ENCODE results near the gene MAPKAP1. TPM values are rescaled to one million over a fixed set of nuclear protein-coding genes. Genes with fewer than 3 reads are reported as not detected.
A peak's percentile ranks its signal among the peaks of the same experiment; 100 is the strongest.

The MAPKAP1 gene
- total and polyA plus RNA-seq, 4 donors: 32.2 to 58.4 (median 56.1) TPM

DNA sequence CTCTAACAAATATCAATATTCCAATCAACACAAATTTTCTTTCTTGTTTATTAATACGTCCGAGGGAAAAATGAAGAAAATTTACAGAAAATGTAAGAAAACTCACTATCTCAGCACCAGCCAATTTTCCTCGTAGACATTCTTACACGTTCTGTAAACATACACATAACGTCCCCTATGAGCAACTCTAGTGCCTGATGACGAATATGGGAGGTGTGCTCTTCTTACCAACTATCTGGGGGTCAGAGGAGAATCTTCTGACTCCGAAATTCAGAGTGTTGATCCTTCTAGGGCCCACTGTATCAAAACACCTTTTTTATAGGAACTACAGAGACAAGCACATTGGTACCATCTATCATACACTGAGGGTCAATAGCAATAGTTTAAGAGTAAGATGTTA, 246.7 kb downstream of the MAPKAP1 start:
- Histone ChIP-seq H3K27me3 (ENCODE audit: control insufficient read depth in 1 of 2, insufficient read depth in 2 of 2, low read length in 1 of 2) (no peaks in the 10 kb centered on the region), H3K27ac (ENCODE audit: low read depth in 1 of 2, low read length in 2 of 2) (no peak overlapping the region), H3K4me1 (ENCODE audit: control insufficient read depth in 1 of 2, insufficient read depth in 2 of 2, low read length in 2 of 2) (peaks cover 3 to 4% of the 10 kb centered on the region in 2 donors), H3K4me3 (ENCODE audit: low read length in 2 of 2) (no peak overlapping the region), H3K9me3 (ENCODE audit: control insufficient read depth, low read length) (no peaks in the 10 kb centered on the region), H3K36me3 (ENCODE audit: control insufficient read depth in 1 of 2, insufficient read depth in 2 of 2, low read length in 1 of 2) (no peaks in the 10 kb centered on the region)
- ATAC-seq (ENCODE audit: low FRiP score) (no peak), DNase-seq (no peak)
- intact Hi-C loops (cut with DNase I): no loop called here
- 97% methylated on average over 7 of the region's 7 CpGs for WGBS, 2 donors

DNA sequence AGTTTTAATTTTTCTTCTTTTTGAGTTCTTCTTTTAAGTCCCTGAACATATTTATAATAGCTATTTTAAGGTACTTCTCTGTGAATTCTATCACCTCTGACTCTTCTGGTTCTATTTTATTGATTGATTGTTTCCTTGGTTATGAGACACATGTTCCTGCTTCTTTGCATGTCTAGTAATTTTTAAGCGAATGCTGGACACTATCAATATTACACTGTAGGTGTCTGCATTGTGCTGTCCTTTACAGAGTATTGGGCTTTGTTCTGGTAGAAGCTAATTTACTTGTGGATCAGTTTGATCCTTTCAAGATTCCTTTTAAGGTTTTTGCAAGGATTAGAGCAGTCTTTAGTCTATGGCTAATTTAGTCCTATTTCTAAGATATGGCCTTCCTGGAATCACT, 249.7 kb downstream of the MAPKAP1 start:
- 97% methylated on average over 1 of the region's 1 CpG for WGBS, 2 donors
- Histone ChIP-seq H3K4me3 (ENCODE audit: low read length in 2 of 2) (no peak overlapping the region), H3K9me3 (ENCODE audit: control insufficient read depth, low read length) (no peaks in the 10 kb centered on the region), H3K27ac (ENCODE audit: low read depth in 1 of 2, low read length in 2 of 2) (no peak overlapping the region), H3K36me3 (ENCODE audit: control insufficient read depth in 1 of 2, insufficient read depth in 2 of 2, low read length in 1 of 2) (no peaks in the 10 kb centered on the region), H3K4me1 (ENCODE audit: control insufficient read depth in 1 of 2, insufficient read depth in 2 of 2, low read length in 2 of 2) (peaks cover under 1 to 4% of the 10 kb centered on the region in 2 donors), H3K27me3 (ENCODE audit: control insufficient read depth in 1 of 2, insufficient read depth in 2 of 2, low read length in 1 of 2) (no peaks in the 10 kb centered on the region)
- no peak for ATAC-seq (ENCODE audit: low FRiP score)
- intact Hi-C loops (cut with DNase I): no loop called here
- DNase-seq: no peak

DNA sequence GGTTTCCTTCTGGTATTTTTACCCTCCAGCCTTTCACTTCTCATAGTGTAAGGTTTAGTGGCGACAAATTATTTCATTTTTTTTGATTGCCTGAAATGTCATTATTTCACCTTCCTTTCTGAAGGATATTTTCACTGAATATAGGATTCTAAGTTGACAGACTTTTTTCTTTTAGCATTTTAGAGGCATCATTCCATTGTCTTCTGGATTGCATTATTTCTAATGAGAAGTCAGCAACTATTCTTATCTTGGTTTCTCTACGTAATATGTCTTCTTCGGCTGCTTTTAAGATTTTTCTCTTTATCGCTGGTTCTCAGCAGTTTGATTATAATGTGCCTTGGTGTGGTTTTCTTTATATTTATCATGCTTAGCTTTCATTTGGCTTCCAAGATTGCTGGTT, 251.1 kb downstream of the MAPKAP1 start:
- DNase-seq: no peak
- H3K36me3 ChIP-seq (ENCODE audit: control insufficient read depth in 1 of 2, insufficient read depth in 2 of 2, low read length in 1 of 2): no peaks in the 10 kb centered on the region
- H3K9me3 ChIP-seq (ENCODE audit: control insufficient read depth, low read length): no peaks in the 10 kb centered on the region
- no peaks in the 10 kb centered on the region for H3K27me3 ChIP-seq (ENCODE audit: control insufficient read depth in 1 of 2, insufficient read depth in 2 of 2, low read length in 1 of 2)
- H3K4me3 ChIP-seq (ENCODE audit: low read length in 2 of 2): no peak overlapping the region
- H3K27ac ChIP-seq (ENCODE audit: low read depth in 1 of 2, low read length in 2 of 2): no peak overlapping the region
- ATAC-seq (ENCODE audit: low FRiP score): no peak
- peaks cover 0 to 3% of the 10 kb centered on the region in 2 donors for H3K4me1 ChIP-seq (ENCODE audit: control insufficient read depth in 1 of 2, insufficient read depth in 2 of 2, low read length in 2 of 2)
- intact Hi-C loops (cut with DNase I): no loop called here
- WGBS, 2 donors: 97 to 98% methylated on average over 4 of the region's 4 CpGs

DNA sequence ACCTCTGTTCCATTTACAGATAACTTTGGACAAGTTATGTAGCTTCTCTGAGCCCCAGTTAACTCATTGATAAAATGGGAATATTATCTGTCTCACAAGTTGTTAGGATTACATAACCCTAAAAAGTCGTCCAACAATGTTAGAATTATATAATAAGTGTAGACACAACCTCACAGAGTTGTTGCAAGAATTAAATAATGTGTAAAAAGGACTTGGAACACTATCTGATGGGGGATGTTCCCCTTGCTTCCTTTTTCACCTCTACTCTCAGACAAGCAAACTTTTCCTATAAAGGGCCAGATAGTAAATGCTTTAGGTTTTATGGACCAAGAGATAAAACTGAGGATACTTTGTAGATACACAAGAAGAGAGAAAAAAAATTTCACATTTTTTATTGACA, 251.9 kb downstream of the MAPKAP1 start:
- H3K27ac ChIP-seq (ENCODE audit: low read depth in 1 of 2, low read length in 2 of 2): no peak overlapping the region
- no peaks in the 10 kb centered on the region for H3K9me3 ChIP-seq (ENCODE audit: control insufficient read depth, low read length)
- no peak overlapping the region for H3K4me3 ChIP-seq (ENCODE audit: low read length in 2 of 2)
- DNase-seq (no peak), ATAC-seq (ENCODE audit: low FRiP score) (no peak)
- H3K27me3 ChIP-seq (ENCODE audit: control insufficient read depth in 1 of 2, insufficient read depth in 2 of 2, low read length in 1 of 2): no peaks in the 10 kb centered on the region
- no peaks in the 10 kb centered on the region for H3K4me1 ChIP-seq (ENCODE audit: control insufficient read depth in 1 of 2, insufficient read depth in 2 of 2, low read length in 2 of 2)
- no peaks in the 10 kb centered on the region for H3K36me3 ChIP-seq (ENCODE audit: control insufficient read depth in 1 of 2, insufficient read depth in 2 of 2, low read length in 1 of 2)
- intact Hi-C loops (cut with DNase I): no loop called here
- WGBS, 2 donors: 27 to 42% methylated on average over 1 of the region's 1 CpG

DNA sequence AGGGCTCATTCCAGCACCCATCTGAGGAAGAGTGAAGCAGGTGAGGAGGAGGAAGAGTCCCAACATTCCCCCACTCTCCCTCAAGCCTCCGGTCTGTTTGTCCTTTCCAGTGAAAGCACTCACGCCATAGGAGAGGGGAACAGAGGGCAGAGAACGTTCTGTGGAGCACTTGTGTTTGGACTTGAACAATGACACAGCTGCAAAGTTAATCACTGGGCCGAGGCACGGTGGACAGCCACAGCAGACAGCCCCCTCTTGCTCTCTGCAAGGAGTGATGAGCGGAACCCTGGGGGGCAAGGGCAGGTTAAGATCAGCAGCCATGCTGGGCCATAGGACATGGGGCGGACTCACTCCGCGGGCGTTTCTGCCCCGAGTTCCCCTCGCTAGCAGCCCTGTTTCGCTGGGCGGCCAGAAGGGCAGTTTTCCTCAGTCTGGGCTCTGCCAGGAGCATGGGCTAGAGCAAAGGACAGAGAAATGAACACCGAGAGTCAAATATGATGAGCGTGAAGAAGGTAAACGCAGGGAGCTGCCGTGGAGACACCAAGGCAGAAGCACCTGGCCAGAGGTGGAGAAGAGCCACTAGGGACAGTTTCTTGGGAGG, 259.7 kb downstream of the MAPKAP1 start:
- H3K27me3 ChIP-seq (ENCODE audit: control insufficient read depth in 1 of 2, insufficient read depth in 2 of 2, low read length in 1 of 2): no peaks in the 10 kb centered on the region
- whole genome bisulfite sequencing, 2 donors: 91 to 92% methylated on average over 18 of the region's 18 CpGs
- H3K36me3 ChIP-seq (ENCODE audit: control insufficient read depth in 1 of 2, insufficient read depth in 2 of 2, low read length in 1 of 2): peaks cover 0 to 6% of the 10 kb centered on the region in 2 donors
- DNase-seq (peak in 1 of 2 donors; percentile 62), ATAC-seq (ENCODE audit: low FRiP score) (no peak)
- no peaks in the 10 kb centered on the region for H3K4me1 ChIP-seq (ENCODE audit: control insufficient read depth in 1 of 2, insufficient read depth in 2 of 2, low read length in 2 of 2)
- intact Hi-C loops (cut with DNase I): no loop called here
- H3K27ac ChIP-seq (ENCODE audit: low read depth in 1 of 2, low read length in 2 of 2): no peak overlapping the region
- no peak overlapping the region for H3K4me3 ChIP-seq (ENCODE audit: low read length in 2 of 2)
- no peaks in the 10 kb centered on the region for H3K9me3 ChIP-seq (ENCODE audit: control insufficient read depth, low read length)

DNA sequence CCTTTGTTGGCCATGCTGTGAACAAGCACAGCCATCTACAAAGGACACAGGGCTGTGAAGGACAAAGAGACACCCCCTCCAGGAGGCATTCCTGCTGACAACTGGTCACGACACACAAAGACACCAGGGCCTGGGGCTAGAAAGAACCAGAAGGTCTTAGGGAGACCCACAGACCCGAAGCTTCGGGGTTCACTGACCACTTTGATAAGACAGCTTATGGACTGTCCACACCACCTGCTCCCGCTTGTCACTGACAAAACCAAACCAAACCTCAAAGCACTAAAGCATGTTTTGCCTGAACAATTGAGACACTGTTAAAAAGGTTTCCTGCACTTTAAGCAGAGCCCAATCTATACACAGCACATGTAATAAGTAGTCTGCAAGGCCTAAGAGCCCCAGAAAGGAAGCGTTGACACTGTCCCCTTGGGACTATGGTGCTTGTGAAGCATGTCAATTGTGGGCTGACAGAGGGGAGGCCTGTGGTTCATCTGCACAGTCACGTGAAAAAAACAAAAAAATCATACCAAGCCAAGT, 260.4 kb downstream of the MAPKAP1 start:
- H3K4me3 ChIP-seq (ENCODE audit: low read length in 2 of 2): no peak overlapping the region
- no peak overlapping the region for H3K27ac ChIP-seq (ENCODE audit: low read depth in 1 of 2, low read length in 2 of 2)
- H3K4me1 ChIP-seq (ENCODE audit: control insufficient read depth in 1 of 2, insufficient read depth in 2 of 2, low read length in 2 of 2): no peaks in the 10 kb centered on the region
- WGBS, 2 donors: 90 to 91% methylated on average over 6 of the region's 6 CpGs
- H3K9me3 ChIP-seq (ENCODE audit: control insufficient read depth, low read length): no peaks in the 10 kb centered on the region
- intact Hi-C loops (cut with DNase I): no loop called here
- H3K36me3 ChIP-seq (ENCODE audit: control insufficient read depth in 1 of 2, insufficient read depth in 2 of 2, low read length in 1 of 2): peaks cover 0 to 6% of the 10 kb centered on the region in 2 donors
- ATAC-seq (ENCODE audit: low FRiP score) (no peak), DNase-seq (peak in 1 of 2 donors; percentile 22)
- no peaks in the 10 kb centered on the region for H3K27me3 ChIP-seq (ENCODE audit: control insufficient read depth in 1 of 2, insufficient read depth in 2 of 2, low read length in 1 of 2)

DNA sequence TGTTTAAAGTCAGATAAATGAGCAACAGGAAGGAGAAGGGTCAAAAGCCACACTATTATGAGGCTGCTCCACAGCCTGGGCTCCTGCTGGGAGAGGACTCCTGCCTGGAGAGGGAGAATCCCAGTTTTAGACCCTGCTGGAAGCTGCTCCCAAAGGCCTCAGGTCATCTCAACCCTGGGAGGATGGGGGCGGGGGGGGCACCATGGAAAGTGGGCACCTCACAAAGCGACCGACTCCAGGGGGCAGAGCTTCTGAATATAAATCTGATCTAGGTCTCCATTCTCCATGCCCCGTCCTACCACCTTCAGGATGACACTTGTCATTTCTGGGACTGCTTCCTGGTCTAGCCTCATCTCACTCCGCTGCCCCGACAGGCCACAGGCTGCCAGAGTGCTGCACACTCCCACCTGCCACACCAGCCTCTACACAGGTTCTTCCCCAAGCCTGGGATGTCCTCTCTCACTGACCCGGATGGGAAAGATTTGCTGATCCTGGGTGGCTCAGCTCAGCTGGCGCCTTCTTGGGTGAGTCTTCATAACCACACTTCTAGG, 262.0 kb downstream of the MAPKAP1 start:
- WGBS, 2 donors: 92% methylated on average over 8 of the region's 8 CpGs
- H3K4me1 ChIP-seq (ENCODE audit: control insufficient read depth in 1 of 2, insufficient read depth in 2 of 2, low read length in 2 of 2): no peaks in the 10 kb centered on the region
- no peaks in the 10 kb centered on the region for H3K9me3 ChIP-seq (ENCODE audit: control insufficient read depth, low read length)
- no peaks in the 10 kb centered on the region for H3K27me3 ChIP-seq (ENCODE audit: control insufficient read depth in 1 of 2, insufficient read depth in 2 of 2, low read length in 1 of 2)
- intact Hi-C loops (cut with DNase I): no loop called here
- peak in 1 of 2 donors; percentile 62 for DNase-seq
- ATAC-seq (ENCODE audit: low FRiP score): no peak
- no peak overlapping the region for H3K27ac ChIP-seq (ENCODE audit: low read depth in 1 of 2, low read length in 2 of 2)
- H3K4me3 ChIP-seq (ENCODE audit: low read length in 2 of 2): no peak overlapping the region
- peaks cover 0 to 6% of the 10 kb centered on the region in 2 donors for H3K36me3 ChIP-seq (ENCODE audit: control insufficient read depth in 1 of 2, insufficient read depth in 2 of 2, low read length in 1 of 2)

DNA sequence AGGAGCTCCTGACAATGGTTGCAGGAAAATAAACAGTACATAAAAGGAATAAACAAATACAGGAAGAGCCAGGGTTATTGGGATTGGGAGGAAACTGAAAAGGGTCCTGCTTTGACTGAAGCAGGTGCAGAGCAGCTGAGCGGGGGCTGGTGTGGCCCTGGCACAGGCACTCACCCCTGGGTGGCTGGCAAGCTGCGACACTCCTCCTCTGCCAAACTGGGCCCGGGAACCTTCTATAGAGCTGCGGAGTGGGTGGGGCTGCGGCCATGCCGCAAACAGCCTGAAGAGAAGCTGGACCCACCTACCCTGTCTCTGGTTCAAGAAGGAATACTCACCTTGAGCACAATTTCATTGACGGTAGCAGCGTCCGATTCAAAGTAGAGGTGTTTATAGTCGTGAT, 262.8 kb downstream of the MAPKAP1 start:
- Histone ChIP-seq H3K36me3 (ENCODE audit: control insufficient read depth in 1 of 2, insufficient read depth in 2 of 2, low read length in 1 of 2) (peaks cover 0 to 6% of the 10 kb centered on the region in 2 donors), H3K9me3 (ENCODE audit: control insufficient read depth, low read length) (no peaks in the 10 kb centered on the region), H3K27me3 (ENCODE audit: control insufficient read depth in 1 of 2, insufficient read depth in 2 of 2, low read length in 1 of 2) (no peaks in the 10 kb centered on the region), H3K4me3 (ENCODE audit: low read length in 2 of 2) (no peak overlapping the region), H3K27ac (ENCODE audit: low read depth in 1 of 2, low read length in 2 of 2) (no peak overlapping the region), H3K4me1 (ENCODE audit: control insufficient read depth in 1 of 2, insufficient read depth in 2 of 2, low read length in 2 of 2) (no peaks in the 10 kb centered on the region)
- WGBS, 2 donors: 86 to 92% methylated on average over 10 of the region's 10 CpGs
- intact Hi-C loops (cut with DNase I): no loop called here
- peak in 1 of 2 donors; percentile 34 for DNase-seq
- no peak for ATAC-seq (ENCODE audit: low FRiP score)

DNA sequence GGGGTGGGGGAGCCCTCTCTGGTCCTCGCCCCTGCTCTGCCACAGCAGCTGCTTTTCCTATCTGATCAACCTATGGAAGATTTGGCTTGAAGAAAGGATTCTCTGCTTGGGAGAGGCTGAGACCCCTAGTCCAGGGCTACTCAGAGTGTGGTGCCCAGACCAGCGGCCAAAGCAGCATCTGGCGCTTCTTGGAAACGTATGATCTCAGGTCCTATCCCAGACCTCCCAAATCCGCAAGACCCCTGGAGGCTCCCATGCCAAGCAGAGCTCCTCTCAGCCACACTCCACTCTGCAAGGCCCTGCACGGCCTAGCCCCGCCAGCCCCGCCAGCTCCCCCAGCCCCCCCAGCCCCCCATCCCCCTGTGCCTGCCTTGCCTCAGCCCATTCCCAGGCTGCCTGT, 263.6 kb downstream of the MAPKAP1 start:
- WGBS, 2 donors: 94 to 95% methylated on average over 8 of the region's 8 CpGs
- H3K36me3 ChIP-seq (ENCODE audit: control insufficient read depth in 1 of 2, insufficient read depth in 2 of 2, low read length in 1 of 2): peaks cover 0 to 6% of the 10 kb centered on the region in 2 donors
- H3K4me3 ChIP-seq (ENCODE audit: low read length in 2 of 2): no peak overlapping the region
- no peaks in the 10 kb centered on the region for H3K9me3 ChIP-seq (ENCODE audit: control insufficient read depth, low read length)
- DNase-seq (peak in 1 of 2 donors; percentile 51), ATAC-seq (ENCODE audit: low FRiP score) (no peak)
- no peaks in the 10 kb centered on the region for H3K4me1 ChIP-seq (ENCODE audit: control insufficient read depth in 1 of 2, insufficient read depth in 2 of 2, low read length in 2 of 2)
- H3K27me3 ChIP-seq (ENCODE audit: control insufficient read depth in 1 of 2, insufficient read depth in 2 of 2, low read length in 1 of 2): no peaks in the 10 kb centered on the region
- intact Hi-C loops (cut with DNase I): no loop called here
- no peak overlapping the region for H3K27ac ChIP-seq (ENCODE audit: low read depth in 1 of 2, low read length in 2 of 2)

Measured in aorta (tissue), 5 donors.